ENCODE measurements around the gene ITGA3. TPM values are rescaled to one million over a fixed set of nuclear protein-coding genes. Genes with fewer than 3 reads are reported as not detected.

The ITGA3 gene
- total and polyA plus RNA-seq, 3 donors from 2014 or later: 20.0 to 30.7 (median 24.2) TPM

GRCh38 chr17:50100480-50100883 lies 44.6 kb downstream of the ITGA3 start:
- intact Hi-C loops (cut with DNase I; ENCODE audit: low total_unique reads): no loop called here
- H3K27me3 ChIP-seq: no peaks in the 10 kb centered on the region
- no peaks in the 10 kb centered on the region for H3K9me3 ChIP-seq
- H3K4me1 ChIP-seq: peaks cover 38% of the 10 kb centered on the region
- no peak overlapping the region for H3K4me3 ChIP-seq
- peak overlapping the region; percentile 41 to 72 for H3K27ac ChIP-seq
- TF ChIP-seq CTCF (IDR thresholded peaks at IDR 0.05) (no peak), POLR2A (IDR thresholded peaks at IDR 0.05) (no peak)
- no peak for DNase-seq
- no peaks in the 10 kb centered on the region for H3K36me3 ChIP-seq (ENCODE audit: low read depth, missing control alignments)
- 67 to 80% methylated on average over 5 of the region's 5 CpGs for WGBS, 2 donors

DNA sequence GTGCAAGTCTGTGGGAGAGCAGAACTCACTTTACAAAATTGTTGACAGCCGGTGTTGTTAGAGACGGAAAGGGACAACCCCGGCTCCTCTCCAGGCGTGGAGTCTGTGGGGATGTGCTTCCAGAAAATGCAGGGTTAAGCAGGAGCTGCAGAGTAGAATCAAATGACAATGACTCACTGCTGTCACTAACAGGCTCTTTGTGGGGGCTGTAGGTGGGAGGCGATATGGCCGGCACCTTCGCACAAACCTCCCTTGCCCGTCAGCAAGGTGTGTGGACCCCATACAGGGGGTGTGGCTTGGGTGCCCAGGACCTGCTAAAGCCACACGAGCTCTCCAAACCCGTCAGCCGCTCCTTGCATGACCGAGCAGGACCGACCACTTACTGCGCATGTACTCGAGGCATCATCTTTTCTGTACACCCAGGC lies 45.0 kb downstream of the ITGA3 start:
- intact Hi-C loops (cut with DNase I; ENCODE audit: low total_unique reads): no loop called here
- H3K4me3 ChIP-seq: no peak overlapping the region
- WGBS, 2 donors: 52 to 79% methylated on average over 15 of the region's 15 CpGs
- TF ChIP-seq CTCF (IDR thresholded peaks at IDR 0.05) (no peak), POLR2A (IDR thresholded peaks at IDR 0.05) (no peak)
- H3K27ac ChIP-seq: peak overlapping the region; percentile 41 to 72
- DNase-seq: no peak
- H3K36me3 ChIP-seq (ENCODE audit: low read depth, missing control alignments): no peaks in the 10 kb centered on the region
- H3K9me3 ChIP-seq: no peaks in the 10 kb centered on the region
- H3K27me3 ChIP-seq: no peaks in the 10 kb centered on the region
- H3K4me1 ChIP-seq: peaks cover 37% of the 10 kb centered on the region

GRCh38 chr17:50101346-50102163 lies 45.6 kb downstream of the ITGA3 start:
- intact Hi-C loops (cut with DNase I; ENCODE audit: low total_unique reads): no loop called here
- no peak overlapping the region for H3K4me3 ChIP-seq
- 41 to 54% methylated on average over 13 to 17 of the region's 17 CpGs for WGBS, 2 donors
- no peaks in the 10 kb centered on the region for H3K9me3 ChIP-seq
- no peaks in the 10 kb centered on the region for H3K36me3 ChIP-seq (ENCODE audit: low read depth, missing control alignments)
- peak; percentile 74 for DNase-seq
- peak overlapping the region; percentile 41 to 72 for H3K27ac ChIP-seq
- no peak for TF ChIP-seq POLR2A (IDR thresholded peaks at IDR 0.05)
- no peak for TF ChIP-seq CTCF (IDR thresholded peaks at IDR 0.05)
- H3K27me3 ChIP-seq: no peaks in the 10 kb centered on the region
- H3K4me1 ChIP-seq: peaks cover 31% of the 10 kb centered on the region

DNA sequence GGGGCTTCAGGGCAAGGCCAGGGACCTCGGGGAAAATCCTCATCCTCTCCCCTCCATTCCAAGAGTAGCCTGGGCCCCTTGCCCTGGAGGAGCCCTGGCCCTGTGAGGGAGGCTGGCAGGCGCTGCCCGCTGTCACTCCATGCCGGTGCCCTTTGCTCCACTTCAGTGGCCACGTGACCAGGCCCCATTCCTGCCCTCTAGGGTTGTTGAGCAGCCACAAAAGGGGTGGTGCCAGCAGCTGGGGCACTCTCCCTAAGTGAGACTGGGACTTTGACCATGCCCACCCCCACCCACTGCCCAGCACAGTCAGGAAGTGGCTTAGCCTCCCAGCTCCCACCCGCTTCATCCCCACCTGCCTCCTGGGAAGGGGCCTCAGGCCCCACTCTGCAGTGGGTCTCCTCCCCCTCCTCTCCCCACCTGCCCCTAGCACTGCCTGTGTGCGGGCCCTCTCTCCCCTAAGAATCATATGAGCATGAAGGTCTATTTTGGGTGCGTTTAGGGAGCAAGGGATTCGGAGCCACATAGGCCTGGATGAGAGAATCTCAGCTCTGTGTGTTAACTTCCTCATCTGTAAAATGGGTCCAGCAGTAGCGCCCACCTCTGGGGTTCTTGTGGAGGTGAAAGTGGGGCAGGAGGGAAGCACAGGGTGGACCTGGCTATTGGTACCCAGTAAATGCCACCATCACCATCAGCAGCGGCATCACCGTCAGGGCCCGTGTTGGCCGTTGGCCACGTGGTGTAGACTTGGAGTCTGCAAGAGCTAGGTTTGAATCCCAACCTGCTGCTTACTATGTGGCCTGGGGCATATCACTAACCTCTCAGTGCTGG lies 46.5 kb downstream of the ITGA3 start:
- WGBS, 2 donors: 71 to 81% methylated on average over 6 to 15 of the region's 15 CpGs
- no peaks in the 10 kb centered on the region for H3K27me3 ChIP-seq
- H3K9me3 ChIP-seq: no peaks in the 10 kb centered on the region
- intact Hi-C loops (cut with DNase I; ENCODE audit: low total_unique reads): no loop called here
- no peaks in the 10 kb centered on the region for H3K36me3 ChIP-seq (ENCODE audit: low read depth, missing control alignments)
- peaks cover 28% of the 10 kb centered on the region for H3K4me1 ChIP-seq
- TF ChIP-seq CTCF (IDR thresholded peaks at IDR 0.05): no peak
- TF ChIP-seq POLR2A (IDR thresholded peaks at IDR 0.05): no peak
- peak overlapping the region; percentile 41 to 72 for H3K27ac ChIP-seq
- peak; percentile 57 for DNase-seq
- H3K4me3 ChIP-seq: no peak overlapping the region

Measured in testis (tissue), 3 donors.